ENCODE measurements around the gene ANXA2R.
"Not testable (repeated sequence)": the region's sequence is repeated elsewhere in the genome, so short reads cannot be mapped to it uniquely, and the experiment has no call there.

The ANXA2R gene

GRCh38 chr5:43037636-43038495 is 2.3 kb downstream of the ANXA2R start:
- peak; percentile 78 for DNase-seq
- in situ Hi-C loops (cut with MboI; ENCODE audit: low pct_unique_long_range_greater_than_20kb, low sequenced_read_pairs): no loop called here

DNA sequence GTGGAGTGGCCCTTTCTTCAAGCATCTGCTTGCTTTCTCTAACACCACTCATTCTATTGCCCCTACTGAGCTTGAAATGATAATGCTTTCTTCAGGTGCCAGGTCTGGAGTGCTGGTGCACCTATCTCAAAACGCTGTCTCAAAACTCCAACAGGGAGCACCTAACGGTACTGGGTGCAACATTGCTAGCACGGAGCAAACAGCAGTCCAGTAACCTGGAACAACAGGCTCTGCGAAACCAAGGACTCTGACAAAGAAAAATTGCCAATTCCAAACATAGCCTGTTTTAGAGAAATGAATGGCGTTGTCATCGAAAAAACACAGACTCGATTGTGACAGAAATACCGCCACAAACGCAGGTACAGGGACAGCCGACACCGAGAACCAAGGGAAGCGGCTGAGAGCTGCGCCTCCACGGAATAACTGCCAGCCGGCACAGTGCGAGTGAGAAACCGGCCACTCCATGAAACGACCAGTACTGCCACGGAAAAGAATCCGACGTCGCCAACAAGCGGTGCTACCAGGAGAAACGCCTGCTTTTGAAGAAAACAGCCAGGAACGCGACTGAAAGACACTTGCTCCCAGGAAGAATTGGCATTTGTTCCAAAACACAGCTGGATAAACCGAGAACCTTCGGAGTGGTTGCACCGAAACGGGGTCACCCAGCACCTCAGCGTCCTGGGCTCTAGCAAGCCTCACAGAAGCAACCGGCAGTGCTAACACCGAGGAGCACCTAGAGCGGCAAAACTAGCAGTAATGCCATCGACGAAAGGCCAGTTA is 3.1 kb downstream of the ANXA2R start:
- DNase-seq: no peak
- in situ Hi-C loops (cut with MboI; ENCODE audit: low pct_unique_long_range_greater_than_20kb, low sequenced_read_pairs): no loop called here

DNA sequence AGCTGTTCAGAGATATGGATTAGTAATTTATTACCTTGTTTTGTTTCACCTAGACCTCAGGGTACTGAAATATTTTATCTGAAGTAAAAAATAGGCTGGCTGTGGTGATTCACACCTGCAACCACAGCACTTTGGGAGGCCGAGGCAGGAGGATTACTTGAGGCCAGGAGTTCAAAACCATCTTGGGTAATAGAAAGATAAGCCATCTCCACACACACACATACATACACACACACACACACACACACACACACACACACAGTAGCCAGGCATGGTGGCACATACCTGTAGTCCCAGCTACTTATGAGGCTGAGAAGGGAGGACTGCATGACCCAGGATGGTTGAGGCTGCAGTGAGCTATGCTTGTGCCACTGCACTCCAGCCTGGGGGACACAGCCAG is 3.7 kb downstream of the ANXA2R start:
- no peak for DNase-seq
- in situ Hi-C loops (cut with MboI; ENCODE audit: low pct_unique_long_range_greater_than_20kb, low sequenced_read_pairs): no loop called here

GRCh38 chr5:43034591-43034968 is 5.5 kb downstream of the ANXA2R start:
- in situ Hi-C loops (cut with MboI; ENCODE audit: low pct_unique_long_range_greater_than_20kb, low sequenced_read_pairs): no loop called here
- no peak for DNase-seq

DNA sequence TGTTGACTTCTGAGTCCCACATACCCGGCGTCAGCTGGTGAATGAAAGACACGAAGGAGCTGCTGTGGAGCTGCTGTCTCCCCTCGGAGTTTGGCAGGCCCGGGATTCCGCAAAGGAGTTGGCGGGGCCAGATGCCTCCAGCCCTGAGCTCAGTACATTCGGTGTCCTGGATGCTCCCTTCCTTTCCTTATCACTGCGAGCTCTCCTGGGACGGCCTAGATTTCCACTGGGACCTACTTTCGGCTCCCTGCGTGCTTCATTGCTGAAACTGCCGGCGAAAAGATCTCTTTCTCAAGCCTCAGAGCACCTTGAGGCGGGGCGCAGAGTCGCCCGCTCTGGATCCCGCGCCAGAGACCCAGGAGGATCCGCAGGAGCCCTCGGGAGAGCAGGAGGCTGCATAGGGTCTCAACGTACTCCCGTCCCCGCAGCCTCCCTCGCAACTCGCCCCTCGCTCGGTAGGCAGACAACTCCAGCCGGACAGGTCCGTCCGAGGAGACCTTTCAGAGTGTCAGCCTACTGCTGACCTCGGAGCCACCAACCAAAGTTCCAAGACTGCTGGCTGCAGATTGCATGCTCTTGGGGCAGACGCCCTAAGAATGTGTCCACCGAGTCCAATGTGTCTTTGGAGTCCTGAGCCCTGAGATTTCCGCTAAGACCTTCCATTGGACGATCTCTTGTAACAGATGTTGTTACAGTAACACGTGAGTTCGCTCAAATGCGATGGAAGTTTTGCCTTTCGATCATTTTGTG is 6.1 kb downstream of the ANXA2R start:
- no peak for DNase-seq
- in situ Hi-C loops (cut with MboI; ENCODE audit: low pct_unique_long_range_greater_than_20kb, low sequenced_read_pairs): no loop called here

DNA sequence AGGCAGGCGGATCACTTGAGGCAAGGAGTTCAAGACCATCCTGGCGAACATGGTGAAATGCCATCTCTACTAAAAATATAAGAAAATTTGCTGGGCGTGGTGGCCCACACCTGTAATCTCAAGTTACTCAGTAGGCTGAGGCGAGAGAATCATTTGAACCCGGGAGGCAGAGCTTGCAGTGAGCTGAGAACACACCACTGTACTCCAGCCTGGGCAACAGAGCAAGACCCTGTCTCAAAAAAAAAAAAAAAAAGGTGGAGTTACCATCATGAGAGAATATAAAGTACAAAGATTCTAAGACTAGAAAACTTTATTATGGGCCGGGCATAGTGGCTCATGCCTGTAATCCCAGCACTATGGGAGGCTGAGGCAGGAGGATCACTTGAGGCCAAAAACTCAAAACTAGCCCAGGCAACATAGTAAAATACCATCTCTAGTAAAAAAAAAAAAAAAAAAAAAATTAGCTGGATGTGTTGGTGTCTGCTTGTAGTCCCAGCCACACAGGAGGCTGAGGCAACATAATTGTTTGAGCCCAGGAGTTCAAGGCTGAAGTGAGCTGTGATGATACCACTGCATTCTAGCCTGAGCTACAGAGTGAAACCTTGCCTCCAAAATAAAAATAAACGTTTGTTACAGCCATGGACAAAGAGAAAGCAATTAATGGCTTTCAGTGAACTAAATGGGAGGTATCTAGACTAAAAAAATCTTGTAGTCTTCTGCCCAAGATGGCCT is 12.9 kb downstream of the ANXA2R start:
- in situ Hi-C loops (cut with MboI; ENCODE audit: low pct_unique_long_range_greater_than_20kb, low sequenced_read_pairs): no loop called here
- no peak for DNase-seq

GRCh38 chr5:43025184-43025950 is 14.8 kb downstream of the ANXA2R start:
- DNase-seq; in situ Hi-C loops (cut with MboI; ENCODE audit: low pct_unique_long_range_greater_than_20kb, low sequenced_read_pairs): not testable (repeated sequence)

- DNase-seq: no peak
- in situ Hi-C loops (cut with MboI; ENCODE audit: low pct_unique_long_range_greater_than_20kb, low sequenced_read_pairs): no loop called here
These were observed 15.9 kb downstream of the ANXA2R start for GRCh38 chr5:43024217-43024616.

DNA sequence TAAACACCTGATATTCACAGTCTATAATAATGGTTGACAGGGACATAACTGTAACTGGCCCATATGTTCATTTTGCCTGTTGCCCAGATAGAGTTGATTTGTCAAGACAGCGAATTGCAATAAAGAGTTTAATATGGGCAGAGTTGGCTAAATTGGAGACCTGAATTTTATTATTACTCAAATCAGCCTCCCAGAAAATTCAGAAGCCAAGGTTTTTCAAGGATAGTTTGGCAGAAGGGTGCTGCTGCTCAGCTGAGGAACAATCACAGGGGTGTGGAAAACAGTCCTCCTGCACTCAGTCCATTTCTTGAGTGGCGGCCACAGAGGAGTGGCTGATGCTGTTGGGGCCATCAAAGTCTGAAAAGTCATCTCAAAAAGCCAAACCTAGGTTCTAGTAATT is 19.0 kb downstream of the ANXA2R start:
- in situ Hi-C loops (cut with MboI; ENCODE audit: low pct_unique_long_range_greater_than_20kb, low sequenced_read_pairs): no loop called here
- no peak for DNase-seq

DNA sequence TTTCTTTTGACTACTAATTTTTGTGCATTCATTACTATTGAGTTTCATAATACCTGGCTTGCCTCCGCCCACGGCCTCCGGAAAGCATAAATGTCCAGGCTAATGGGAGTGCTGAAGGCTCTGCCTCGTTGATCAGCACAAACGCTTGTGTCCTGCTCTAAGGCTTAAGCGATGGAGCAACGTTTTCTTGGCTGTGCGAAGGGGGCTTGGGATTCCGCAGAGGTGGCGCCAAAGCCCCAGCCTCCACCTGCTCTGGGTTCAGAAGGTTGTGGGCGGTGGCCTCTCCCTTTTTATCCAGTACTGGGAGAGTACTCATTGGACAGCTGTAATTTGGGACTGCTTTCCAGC is 19.7 kb downstream of the ANXA2R start:
- in situ Hi-C loops (cut with MboI; ENCODE audit: low pct_unique_long_range_greater_than_20kb, low sequenced_read_pairs): no loop called here
- DNase-seq: no peak

GRCh38 chr5:43019614-43020398 is 20.3 kb downstream of the ANXA2R start:
- in situ Hi-C loops (cut with MboI; ENCODE audit: low pct_unique_long_range_greater_than_20kb, low sequenced_read_pairs): no loop called here
- peak; percentile 86 for DNase-seq

DNA sequence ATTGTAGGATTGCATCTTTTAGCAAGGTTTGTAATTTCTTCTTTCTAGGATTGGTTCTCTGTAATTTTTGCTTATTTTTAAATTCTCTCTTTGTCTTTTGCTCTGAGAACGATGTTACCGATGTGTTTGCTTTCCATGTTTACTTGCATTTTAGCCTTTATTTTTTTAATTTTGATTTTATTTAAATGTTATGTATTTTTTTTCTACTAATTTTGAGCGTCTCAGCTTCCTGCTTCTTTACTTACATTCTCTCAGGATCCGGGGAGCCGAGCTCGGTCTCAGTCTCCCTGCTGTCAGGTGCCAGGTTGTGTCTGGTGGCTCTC is 20.9 kb downstream of the ANXA2R start:
- in situ Hi-C loops (cut with MboI; ENCODE audit: low pct_unique_long_range_greater_than_20kb, low sequenced_read_pairs): no loop called here
- no peak for DNase-seq

- in situ Hi-C loops (cut with MboI; ENCODE audit: low pct_unique_long_range_greater_than_20kb, low sequenced_read_pairs): no loop called here
These were observed 22.7 kb downstream of the ANXA2R start for GRCh38 chr5:43017428-43017815.

GRCh38 chr5:43016217-43016779 is 23.8 kb downstream of the ANXA2R start:
- in situ Hi-C loops (cut with MboI; ENCODE audit: low pct_unique_long_range_greater_than_20kb, low sequenced_read_pairs): no loop called here
- DNase-seq: no peak

More at GRCh38 chr5:43017428-43017815, 22.7 kb downstream of the ANXA2R start:
- DNase-seq: peak; percentile 62

GRCh38 chr5:43014522-43014921 is 25.6 kb downstream of the ANXA2R start:
- no peak for DNase-seq
- in situ Hi-C loops (cut with MboI; ENCODE audit: low pct_unique_long_range_greater_than_20kb, low sequenced_read_pairs): no loop called here

DNA sequence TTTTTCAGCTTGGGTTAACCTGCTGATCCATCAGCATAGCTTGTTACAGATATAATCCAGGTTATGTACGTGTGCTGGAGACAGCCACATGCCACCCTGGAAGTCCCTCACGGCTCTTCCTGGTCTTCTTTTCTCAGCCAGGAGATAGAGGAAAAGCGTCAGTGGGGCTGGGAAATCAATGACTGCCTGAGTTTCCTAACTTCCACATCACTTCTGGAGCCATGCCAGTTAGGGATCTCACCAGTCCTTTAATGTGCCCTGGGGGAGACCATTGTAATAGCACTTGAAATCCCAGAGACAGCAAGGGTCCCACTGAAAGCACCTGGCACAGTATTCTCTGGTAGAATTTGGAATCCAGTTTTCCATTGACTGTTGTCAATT is 29.2 kb downstream of the ANXA2R start:
- no peak for DNase-seq
- in situ Hi-C loops (cut with MboI; ENCODE audit: low pct_unique_long_range_greater_than_20kb, low sequenced_read_pairs): no loop called here

GRCh38 chr5:43008363-43009153 is 31.6 kb downstream of the ANXA2R start:
- in situ Hi-C loops (cut with MboI; ENCODE audit: low pct_unique_long_range_greater_than_20kb, low sequenced_read_pairs): no loop called here
- peak; percentile 95 for DNase-seq
